ENCODE measurements around the gene METTL26.

METTL26 gene

DNA sequence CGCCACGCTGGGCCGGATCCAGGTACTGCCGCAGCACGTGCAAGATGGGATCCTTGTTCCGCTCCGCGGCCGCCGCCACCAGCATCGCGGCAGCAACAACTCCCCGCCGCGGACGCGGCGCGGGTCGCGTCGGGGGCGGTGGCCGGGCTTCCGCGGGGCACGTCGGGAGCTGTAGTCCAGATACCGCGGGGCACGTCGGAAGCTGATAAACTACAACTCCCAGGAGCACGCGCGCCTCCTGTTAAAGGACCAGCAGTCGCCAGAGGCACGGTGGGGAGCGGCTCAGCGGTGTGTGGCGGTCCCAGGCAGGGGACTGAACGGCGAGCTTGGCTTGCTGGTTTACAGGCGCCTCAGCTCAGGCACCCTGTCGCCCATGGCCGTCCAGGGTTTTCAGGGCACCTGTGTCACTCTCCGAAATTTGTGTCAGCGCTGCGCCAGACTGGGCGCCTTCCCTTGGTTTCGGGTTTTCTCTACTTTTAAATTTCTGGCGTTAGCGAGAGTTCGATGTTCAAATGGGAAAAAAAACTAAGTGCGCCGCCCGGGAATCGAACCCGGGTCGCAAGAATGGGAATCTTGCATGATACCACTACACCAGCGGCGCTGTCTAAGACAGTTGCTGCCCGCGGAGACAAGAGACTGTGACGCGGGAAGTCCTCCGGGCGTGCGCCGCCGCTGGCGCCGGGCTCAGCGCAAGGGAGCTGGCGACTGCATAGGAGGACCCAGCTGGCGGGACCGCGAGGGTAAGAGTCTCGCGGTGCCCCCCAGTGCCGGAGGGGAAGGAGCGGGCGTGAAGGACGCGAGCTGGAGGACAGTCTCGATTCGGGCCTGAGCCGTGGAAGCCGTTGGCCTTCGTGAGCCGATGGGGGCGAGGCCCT, at the start of gene METTL26:
METTL26 (minus strand) TSS at position 100 of the 875 bp plus-strand sequence; CDS start at position 85, 15 bp downstream.
- peak; percentile 76 for DNase-seq (ENCODE audit: low read depth)
- TF ChIP-seq, protein P1, sequence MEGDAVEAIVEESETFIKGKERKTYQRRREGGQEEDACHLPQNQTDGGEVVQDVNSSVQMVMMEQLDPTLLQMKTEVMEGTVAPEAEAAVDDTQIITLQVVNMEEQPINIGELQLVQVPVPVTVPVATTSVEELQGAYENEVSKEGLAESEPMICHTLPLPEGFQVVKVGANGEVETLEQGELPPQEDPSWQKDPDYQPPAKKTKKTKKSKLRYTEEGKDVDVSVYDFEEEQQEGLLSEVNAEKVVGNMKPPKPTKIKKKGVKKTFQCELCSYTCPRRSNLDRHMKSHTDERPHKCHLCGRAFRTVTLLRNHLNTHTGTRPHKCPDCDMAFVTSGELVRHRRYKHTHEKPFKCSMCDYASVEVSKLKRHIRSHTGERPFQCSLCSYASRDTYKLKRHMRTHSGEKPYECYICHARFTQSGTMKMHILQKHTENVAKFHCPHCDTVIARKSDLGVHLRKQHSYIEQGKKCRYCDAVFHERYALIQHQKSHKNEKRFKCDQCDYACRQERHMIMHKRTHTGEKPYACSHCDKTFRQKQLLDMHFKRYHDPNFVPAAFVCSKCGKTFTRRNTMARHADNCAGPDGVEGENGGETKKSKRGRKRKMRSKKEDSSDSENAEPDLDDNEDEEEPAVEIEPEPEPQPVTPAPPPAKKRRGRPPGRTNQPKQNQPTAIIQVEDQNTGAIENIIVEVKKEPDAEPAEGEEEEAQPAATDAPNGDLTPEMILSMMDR (conservative IDR thresholded peaks at IDR 0.05; ENCODE audit: low read depth, low read length): no peak
- peak within 1 kb of the TSS; percentile 77 for H3K4me3 ChIP-seq (ENCODE audit: low read length)

DNA sequence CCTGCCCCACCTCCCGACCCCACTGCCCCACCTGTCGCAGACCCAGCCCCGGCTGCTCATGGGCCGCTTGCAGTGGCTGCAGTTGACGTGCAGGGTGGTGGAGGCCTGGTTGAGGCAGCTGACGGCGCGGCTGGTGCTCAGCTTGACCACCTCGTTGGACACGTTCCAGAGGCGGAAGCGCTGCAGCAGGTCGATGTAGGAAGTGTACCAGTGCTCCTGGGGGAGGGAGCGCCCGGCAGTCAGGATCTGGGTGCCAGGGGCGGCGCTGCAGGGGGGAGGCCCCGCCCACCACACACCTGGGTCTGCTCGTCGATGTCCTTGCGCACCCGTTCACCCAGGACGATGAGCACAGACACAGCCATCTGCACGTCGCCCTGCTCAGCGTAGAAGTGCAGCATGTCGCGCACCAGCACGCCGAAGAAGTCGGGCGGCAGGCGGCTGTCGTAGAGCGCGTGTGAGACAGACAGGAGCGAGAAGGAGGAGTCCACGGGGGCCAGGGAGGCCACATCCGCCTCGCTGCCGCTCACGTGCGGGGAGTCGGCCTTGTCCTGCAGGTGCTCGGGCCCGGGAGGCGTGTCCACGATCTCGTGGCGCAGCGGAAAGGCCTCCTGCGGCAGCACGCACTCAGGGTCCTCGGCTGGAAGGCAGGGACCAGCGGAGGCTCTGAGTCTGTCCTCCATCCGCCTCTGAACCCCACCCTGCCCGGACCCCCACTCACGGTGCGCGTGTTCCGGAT, 49.0 kb upstream of the METTL26 start:
- H3K4me3 ChIP-seq (ENCODE audit: low read length): no peak overlapping the region
- TF ChIP-seq, protein P1 (conservative IDR thresholded peaks at IDR 0.05; ENCODE audit: low read depth, low read length): no peak
- DNase-seq (ENCODE audit: low read depth): no peak

GRCh38 chr16:684071-684794, 48.1 kb upstream of the METTL26 start, which contains the start of gene JMJD8:
Gene JMJD8 (minus strand): TSS chr16:684334. CDS start chr16:684319, 15 bp downstream.
- peak; percentile 69 for DNase-seq (ENCODE audit: low read depth)
- TF ChIP-seq, protein P1 (conservative IDR thresholded peaks at IDR 0.05; ENCODE audit: low read depth, low read length): no peak
- H3K4me3 ChIP-seq (ENCODE audit: low read length): peak within 1 kb of the TSS; percentile 53

- peak overlapping the region; percentile 53 for H3K4me3 ChIP-seq (ENCODE audit: low read length)
- no peak for DNase-seq (ENCODE audit: low read depth)
- TF ChIP-seq, protein P1 (conservative IDR thresholded peaks at IDR 0.05; ENCODE audit: low read depth, low read length): no peak
Measured at GRCh38 chr16:683396-684070, 47.4 kb upstream of the METTL26 start.

GRCh38 chr16:682493-683395, 46.6 kb upstream of the METTL26 start:
- peak overlapping the region; percentile 53 for H3K4me3 ChIP-seq (ENCODE audit: low read length)
- TF ChIP-seq, protein P1 (conservative IDR thresholded peaks at IDR 0.05; ENCODE audit: low read depth, low read length): no peak
- no peak for DNase-seq (ENCODE audit: low read depth)
